Sigmoid colon (tissue), 7 donors: Measurements from ENCODE around the gene SPC25. TPM values are rescaled to one million over a fixed set of nuclear protein-coding genes. Genes with fewer than 3 reads are reported as not detected.
"Not testable (repeated sequence)": the region's sequence is repeated elsewhere in the genome, so short reads cannot be mapped to it uniquely, and the experiment has no call there.

ENCODE experiments used
- DNase-seq: peaks from one replicate; pipeline ENCODE4 v3.0.0-alpha.2; 2019
- H3K27ac ChIP-seq, 4 donors: fragments of 200-600 bp; sonication (generic); one replicate each; pipeline ENCODE4 v1.5.1; 2016 to 2019; ENCODE audit warnings: mild to moderate bottlenecking in 1 of 4
- H3K27me3 ChIP-seq, 3 donors: fragments of 200-600 bp; sonication (generic); one replicate each; pipeline ENCODE4 v1.5.1; 2019; ENCODE audit warnings: mild to moderate bottlenecking in 1 of 3
- H3K36me3 ChIP-seq, 4 donors: fragments of 200-600 bp; sonication (generic); one replicate each; pipeline ENCODE4 v1.5.1; 2016 to 2019
- H3K4me1 ChIP-seq, 4 donors: fragments of 200-600 bp; sonication (generic); one replicate each; pipeline ENCODE4 v1.5.1; 2017 to 2019
- H3K4me3 ChIP-seq, 4 donors: fragments of 200-600 bp; sonication (generic); one replicate each; pipeline ENCODE4 v1.5.1; 2017 to 2019; ENCODE audit warnings: mild to moderate bottlenecking in 2 of 4, moderate library complexity in 1 of 4
- H3K9me3 ChIP-seq, 4 donors: fragments of 200-600 bp in 3 of 4; sonication (generic) in 3 of 4; one replicate each; pipeline versions ENCODE4 v1.5.1 to v1.6.1; 2013 to 2019
- EP300 ChIP-seq, 4 donors: sonication (generic); formaldehyde crosslinking; IDR thresholded peaks; one replicate each; pipeline ENCODE4 v1.6.1; 2017; ENCODE audit warnings: antibody characterized with exemption in 4 of 4
- POLR2A ChIP-seq, 2 donors: fragments of 450-650 bp; IDR thresholded peaks; one replicate each; pipeline ENCODE4 v1.6.1; 2016; ENCODE audit warnings: antibody characterized with exemption in 2 of 2, mild to moderate bottlenecking in 2 of 2, moderate library complexity in 2 of 2
- POLR2AphosphoS5 ChIP-seq, 4 donors: sonication (generic); formaldehyde crosslinking; IDR thresholded peaks; one replicate each; pipeline ENCODE4 v1.6.1; 2017; ENCODE audit warnings: antibody characterized with exemption in 4 of 4
- WGBS, 2 donors: extraction: QIAGEN DNeasy Blood & Tissue Kit; methylation state at CpG; one replicate each; pipeline ENCODE4 v1.1.7; 2013; 5-methylcytosine and 5-hydroxymethylcytosine counted together
- intact Hi-C: fragments of 100-400 bp; cut with DNase I; formaldehyde crosslinking; loops from one replicate; pipeline ENCODE4 v1.15.1; 2023
- polyA plus RNA-seq, 3 donors: library from polyadenylated mRNA; stranded (reverse); fragments of 200-250 nt; gene quantifications; one replicate each; pipeline ENCODE4 v1.2.3, GENCODE V29; 2013
- total RNA-seq, 4 donors: library from RNA; depleted of rRNA; stranded (reverse); fragments of >200 nt; gene quantifications; one replicate each; pipeline ENCODE4 v1.1.0, GENCODE V29; 2016
- TF ChIP-seq, protein P1 (sequence below), 4 experiments: fragments of 450-650 bp in 3 of 4; fragments of 200-600 bp in 1 of 4; IDR thresholded peaks; one replicate each; pipeline ENCODE4 v1.5.1; 2016 to 2019; ENCODE audit warnings: antibody characterized with exemption in 4 of 4, mild to moderate bottlenecking in 3 of 4, moderate library complexity in 2 of 4
- donor health status: healthy with polysubstance abuse.
- donor health status: Bipolar disorder and iron deficiency.
- donor health status: healthy.

Gene SPC25
- total and polyA plus RNA-seq, 7 donors: 0.54 to 9.0 (median 5.6) TPM; not detected in 3

DNA sequence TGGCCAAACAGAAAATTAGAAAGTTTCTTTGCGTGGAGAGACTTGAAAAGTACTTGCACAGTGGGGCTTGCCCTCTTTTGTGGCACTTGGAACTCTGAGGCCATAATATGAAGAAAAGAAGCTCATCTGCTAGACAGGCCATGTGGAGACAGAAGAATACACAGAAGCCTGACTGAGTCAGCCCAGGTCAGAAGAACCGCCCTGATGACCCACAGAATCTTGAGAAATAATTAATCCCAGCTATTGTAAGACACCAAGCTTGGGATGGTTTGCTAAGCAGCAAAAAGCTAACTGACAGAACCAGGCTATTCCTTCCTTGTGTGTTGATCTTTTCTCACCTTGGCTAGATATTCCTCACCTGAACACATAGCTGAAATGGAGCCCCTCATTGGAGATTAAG is 44.6 kb upstream of the SPC25 start:
- Histone ChIP-seq H3K9me3 (no peaks in the 10 kb centered on the region), H3K27ac (no peak overlapping the region), H3K36me3 (no peaks in the 10 kb centered on the region), H3K4me1 (no peaks in the 10 kb centered on the region), H3K27me3 (no peaks in the 10 kb centered on the region), H3K4me3 (no peak overlapping the region)
- 91 to 92% methylated on average over 2 of the region's 2 CpGs for WGBS, 2 donors
- TF ChIP-seq, protein P1, sequence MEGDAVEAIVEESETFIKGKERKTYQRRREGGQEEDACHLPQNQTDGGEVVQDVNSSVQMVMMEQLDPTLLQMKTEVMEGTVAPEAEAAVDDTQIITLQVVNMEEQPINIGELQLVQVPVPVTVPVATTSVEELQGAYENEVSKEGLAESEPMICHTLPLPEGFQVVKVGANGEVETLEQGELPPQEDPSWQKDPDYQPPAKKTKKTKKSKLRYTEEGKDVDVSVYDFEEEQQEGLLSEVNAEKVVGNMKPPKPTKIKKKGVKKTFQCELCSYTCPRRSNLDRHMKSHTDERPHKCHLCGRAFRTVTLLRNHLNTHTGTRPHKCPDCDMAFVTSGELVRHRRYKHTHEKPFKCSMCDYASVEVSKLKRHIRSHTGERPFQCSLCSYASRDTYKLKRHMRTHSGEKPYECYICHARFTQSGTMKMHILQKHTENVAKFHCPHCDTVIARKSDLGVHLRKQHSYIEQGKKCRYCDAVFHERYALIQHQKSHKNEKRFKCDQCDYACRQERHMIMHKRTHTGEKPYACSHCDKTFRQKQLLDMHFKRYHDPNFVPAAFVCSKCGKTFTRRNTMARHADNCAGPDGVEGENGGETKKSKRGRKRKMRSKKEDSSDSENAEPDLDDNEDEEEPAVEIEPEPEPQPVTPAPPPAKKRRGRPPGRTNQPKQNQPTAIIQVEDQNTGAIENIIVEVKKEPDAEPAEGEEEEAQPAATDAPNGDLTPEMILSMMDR (IDR thresholded peaks at IDR 0.05): no peak
- intact Hi-C loops: no loop called here
- DNase-seq: no peak

GRCh38 chr2:168932174-168932573 is 41.9 kb upstream of the SPC25 start:
- H3K9me3 ChIP-seq, DNase-seq, H3K27me3 ChIP-seq, H3K36me3 ChIP-seq, intact Hi-C loops, H3K4me3 ChIP-seq, H3K27ac ChIP-seq, H3K4me1 ChIP-seq: not testable (repeated sequence)
- WGBS, 2 donors: 93 to 95% methylated on average over 4 of the region's 4 CpGs

DNA sequence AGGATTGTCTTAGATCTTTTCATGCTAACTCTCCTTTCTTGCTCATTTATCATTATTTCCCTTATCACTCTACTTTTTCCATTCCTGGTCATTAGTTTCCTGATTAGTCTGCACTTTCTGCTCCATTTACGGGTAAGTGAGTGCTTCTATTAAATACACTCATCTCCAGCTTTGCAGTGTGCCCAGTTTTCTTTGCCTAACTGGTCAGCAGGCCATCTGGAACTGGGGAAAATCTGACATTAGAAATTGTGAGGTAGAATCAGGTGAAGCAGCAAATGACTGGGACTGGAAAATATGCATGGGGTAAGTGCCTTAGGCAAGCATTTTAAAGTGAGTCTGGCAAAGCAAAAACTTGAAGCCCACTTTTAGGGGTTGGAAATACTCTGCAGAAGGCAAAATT is 40.0 kb upstream of the SPC25 start:
- H3K36me3 ChIP-seq: no peaks in the 10 kb centered on the region
- H3K27ac ChIP-seq: no peak overlapping the region
- no peaks in the 10 kb centered on the region for H3K9me3 ChIP-seq
- no peak overlapping the region for H3K4me3 ChIP-seq
- DNase-seq: no peak
- no peaks in the 10 kb centered on the region for H3K27me3 ChIP-seq
- intact Hi-C loops: no loop called here
- no peak for TF ChIP-seq POLR2AphosphoS5 (IDR thresholded peaks at IDR 0.05)
- TF ChIP-seq POLR2A (IDR thresholded peaks at IDR 0.05): no peak
- TF ChIP-seq, protein P1 (IDR thresholded peaks at IDR 0.05): no peak
- TF ChIP-seq EP300 (IDR thresholded peaks at IDR 0.05): no peak
- WGBS, 2 donors: 80 to 89% methylated on average over 1 of the region's 1 CpG
- H3K4me1 ChIP-seq: no peaks in the 10 kb centered on the region

- intact Hi-C loops: no loop called here
- no peak overlapping the region for H3K27ac ChIP-seq
- no peak for DNase-seq
These were observed 38.8 kb upstream of the SPC25 start for GRCh38 chr2:168929031-168929430.

GRCh38 chr2:168928113-168928831 is 38.0 kb upstream of the SPC25 start:
- H3K27ac ChIP-seq: no peak overlapping the region
- TF ChIP-seq POLR2AphosphoS5 (IDR thresholded peaks at IDR 0.05) (no peak), EP300 (IDR thresholded peaks at IDR 0.05) (no peak), POLR2A (IDR thresholded peaks at IDR 0.05) (no peak)
- TF ChIP-seq, protein P1 (IDR thresholded peaks at IDR 0.05): no peak
- H3K4me1 ChIP-seq: no peaks in the 10 kb centered on the region
- H3K9me3 ChIP-seq: no peaks in the 10 kb centered on the region
- intact Hi-C loops: no loop called here
- no peak for DNase-seq
- no peaks in the 10 kb centered on the region for H3K27me3 ChIP-seq
- no peak overlapping the region for H3K4me3 ChIP-seq
- 20 to 72% methylated on average over 3 of the region's 3 CpGs for WGBS, 2 donors
- H3K36me3 ChIP-seq: no peaks in the 10 kb centered on the region

More at GRCh38 chr2:168929031-168929430, 38.8 kb upstream of the SPC25 start:
- Histone ChIP-seq H3K9me3 (no peaks in the 10 kb centered on the region), H3K4me1 (no peaks in the 10 kb centered on the region), H3K4me3 (no peak overlapping the region), H3K27me3 (no peaks in the 10 kb centered on the region), H3K36me3 (no peaks in the 10 kb centered on the region)
- WGBS, 2 donors: 69 to 71% methylated on average over 3 of the region's 3 CpGs
- TF ChIP-seq, protein P1 (IDR thresholded peaks at IDR 0.05): no peak
- TF ChIP-seq EP300 (IDR thresholded peaks at IDR 0.05) (no peak), POLR2A (IDR thresholded peaks at IDR 0.05) (no peak), POLR2AphosphoS5 (IDR thresholded peaks at IDR 0.05) (no peak)
